Measurements from ENCODE around the gene ISM1. TPM values are rescaled to one million over a fixed set of nuclear protein-coding genes. Genes with fewer than 3 reads are reported as not detected.

The ISM1 gene
- total and polyA plus RNA-seq, 7 donors, result 0.60 to 3.3 (median 1.5) TPM; not detected in 1

- H3K4me3 ChIP-seq, result no peak overlapping the region
- no peak overlapping the region for H3K27ac ChIP-seq
- H3K4me1 ChIP-seq, result no peaks in the 10 kb centered on the region
- DNase-seq, result no peak
- no peaks in the 10 kb centered on the region for H3K36me3 ChIP-seq
- H3K27me3 ChIP-seq, result no peaks in the 10 kb centered on the region
- 94% methylated on average over 10 of the region's 10 CpGs for WGBS, 2 donors
- no peaks in the 10 kb centered on the region for H3K9me3 ChIP-seq
- no peak for TF ChIP-seq POLR2AphosphoS5 (IDR thresholded peaks at IDR 0.05)
- no peak for TF ChIP-seq CTCF (IDR thresholded peaks at IDR 0.05)
- TF ChIP-seq EP300 (IDR thresholded peaks at IDR 0.05), result no peak
- no peak for TF ChIP-seq POLR2A (IDR thresholded peaks at IDR 0.05)
- intact Hi-C loops (cut with DNase I), result no loop called here
Measured at GRCh38 chr20:13271977-13272975, 51.2 kb downstream of the ISM1 start.

GRCh38 chr20:13274275-13274861 lies 53.3 kb downstream of the ISM1 start:
- WGBS, 2 donors, result 54 to 75% methylated on average over 18 of the region's 18 CpGs
- TF ChIP-seq POLR2A (IDR thresholded peaks at IDR 0.05) (no peak), EP300 (IDR thresholded peaks at IDR 0.05) (no peak), POLR2AphosphoS5 (IDR thresholded peaks at IDR 0.05) (no peak), CTCF (IDR thresholded peaks at IDR 0.05) (no peak)

GRCh38 chr20:13276945-13277541 lies 56.0 kb downstream of the ISM1 start:
- H3K27me3 ChIP-seq, result no peaks in the 10 kb centered on the region
- H3K36me3 ChIP-seq, result no peaks in the 10 kb centered on the region
- H3K4me1 ChIP-seq, result no peaks in the 10 kb centered on the region
- intact Hi-C loops (cut with DNase I), result no loop called here
- H3K4me3 ChIP-seq, result no peak overlapping the region
- WGBS, 2 donors, result 86 to 90% methylated on average over 6 of the region's 6 CpGs
- no peak overlapping the region for H3K27ac ChIP-seq
- no peak for TF ChIP-seq EP300 (IDR thresholded peaks at IDR 0.05)
- no peak for TF ChIP-seq POLR2A (IDR thresholded peaks at IDR 0.05)
- TF ChIP-seq POLR2AphosphoS5 (IDR thresholded peaks at IDR 0.05), result no peak
- no peak for TF ChIP-seq CTCF (IDR thresholded peaks at IDR 0.05)
- DNase-seq, result no peak
- no peaks in the 10 kb centered on the region for H3K9me3 ChIP-seq

More at GRCh38 chr20:13274275-13274861, 53.3 kb downstream of the ISM1 start:
- H3K27me3 ChIP-seq, result no peaks in the 10 kb centered on the region
- no peaks in the 10 kb centered on the region for H3K4me1 ChIP-seq
- no peaks in the 10 kb centered on the region for H3K36me3 ChIP-seq
- H3K9me3 ChIP-seq, result no peaks in the 10 kb centered on the region
- DNase-seq, result no peak
- no peak overlapping the region for H3K4me3 ChIP-seq
- H3K27ac ChIP-seq, result no peak overlapping the region
- intact Hi-C loops (cut with DNase I), result no loop called here

GRCh38 chr20:13277663-13278295 lies 56.7 kb downstream of the ISM1 start:
- H3K27me3 ChIP-seq, result no peaks in the 10 kb centered on the region
- H3K4me3 ChIP-seq, result no peak overlapping the region
- DNase-seq, result no peak
- intact Hi-C loops (cut with DNase I), result no loop called here
- no peak overlapping the region for H3K27ac ChIP-seq
- WGBS, 2 donors, result 90 to 94% methylated on average over 9 of the region's 9 CpGs
- no peak for TF ChIP-seq POLR2AphosphoS5 (IDR thresholded peaks at IDR 0.05)
- TF ChIP-seq POLR2A (IDR thresholded peaks at IDR 0.05), result no peak
- TF ChIP-seq CTCF (IDR thresholded peaks at IDR 0.05), result no peak
- no peak for TF ChIP-seq EP300 (IDR thresholded peaks at IDR 0.05)
- H3K9me3 ChIP-seq, result no peaks in the 10 kb centered on the region
- no peaks in the 10 kb centered on the region for H3K4me1 ChIP-seq
- H3K36me3 ChIP-seq, result no peaks in the 10 kb centered on the region
